HepG2 (cell line): ENCODE results near the gene ADCY10. TPM values are rescaled to one million over a fixed set of nuclear protein-coding genes. Genes with fewer than 3 reads are reported as not detected.

Source experiments
- ATAC-seq: fragments of 200-7000 bp; cut with Tn5 transposase; 3 replicates; pipeline ENCODE4 v1.9.1; 2020; ENCODE audit warnings: mild to moderate bottlenecking, moderate library complexity
- BruUV-seq: library from RNA; stranded (reverse); fragments of 400-500 nt; replicated peaks from 2 replicates; lab custom pipeline; 2021; lab: Mats Ljungman, UMichigan
- CTCF ChIA-PET: fragments of 300-600 bp; formaldehyde crosslinking; extraction: SDS; loops from one replicate; lab custom pipeline; 2021; ENCODE audit warnings: low total read pairs, inconsistent platforms, low intra/inter-chr PET ratio; lab: Yijun Ruan, JAX
- POLR2A ChIA-PET: fragments of 350-600 bp; sonication (Branson Sonifier 250); formaldehyde crosslinking; loops from one replicate; lab custom pipeline; 2020; ENCODE audit warnings: antibody characterized with exemption, inconsistent platforms; lab: Yijun Ruan, JAX
- DNase-seq: peaks from one replicate; pipeline ENCODE4 v3.0.0-alpha.2; 2015; ENCODE audit warnings: low spot score
- FAIRE-seq: peaks from 3 replicates; lab custom pipeline; 2011; peaks lifted over from hg19 to GRCh38; lab: Jason Lieb, UNC
- H2AFZ ChIP-seq: one replicate; pipeline ENCODE4 v1.6.1; 2011; ENCODE audit warnings: low read length, inconsistent platforms
- H3K27ac ChIP-seq: fragments of 300-600 bp; 3 replicates; pipeline ENCODE4 v1.8.0; 2011; ENCODE audit warnings: mixed run types, mild to moderate bottlenecking, mixed read lengths, low read length, inconsistent platforms; ENCODE audit not compliant: insufficient read depth; ENCODE audit errors: extremely low read length
- H3K27me3 ChIP-seq, 2 experiments: fragments of 200-600 bp in 1 of 2; 2 replicates in 1 of 2; 3 replicates in 1 of 2; pipeline versions ENCODE4 v1.6.0 to v1.8.0; 2011; ENCODE audit warnings: low read length in 2 of 2, mild to moderate bottlenecking in 2 of 2, moderate library complexity in 2 of 2, inconsistent platforms in 1 of 2; ENCODE audit not compliant: insufficient read depth in 2 of 2, control insufficient read depth in 1 of 2
- H3K36me3 ChIP-seq, 2 experiments: fragments of 200-600 bp in 1 of 2; replicated peaks in 1 of 2; 2 replicates in 1 of 2; 3 replicates in 1 of 2; pipeline versions ENCODE4 v1.5.1 to v1.8.0; 2011; ENCODE audit warnings: low read length in 2 of 2, inconsistent platforms in 1 of 2; ENCODE audit not compliant: insufficient read depth in 2 of 2, control insufficient read depth in 1 of 2
- H3K4me1 ChIP-seq: 2 replicates; pipeline ENCODE4 v1.5.1; 2012; ENCODE audit warnings: low read length, inconsistent platforms; ENCODE audit not compliant: insufficient read depth
- H3K4me2 ChIP-seq: 2 replicates; pipeline ENCODE4 v1.6.0; 2011; ENCODE audit warnings: low read depth, low read length, inconsistent platforms
- H3K4me3 ChIP-seq, 3 experiments: fragments of 200-600 bp in 1 of 3; sonication (generic), shearing (Covaris generic) in 1 of 3; replicated peaks in 1 of 3; 2 replicates each; pipeline ENCODE4 v1.5.1; 2011 to 2016; ENCODE audit warnings: low read length in 3 of 3, inconsistent platforms in 2 of 3, low read depth in 2 of 3, mild to moderate bottlenecking in 2 of 3, control low read depth in 1 of 3, mixed read lengths in 1 of 3; ENCODE audit not compliant: insufficient read depth in 1 of 3
- H3K79me2 ChIP-seq: one replicate; pipeline ENCODE4 v1.6.1; 2011; ENCODE audit warnings: low read length, inconsistent platforms; ENCODE audit not compliant: insufficient read depth
- H3K9ac ChIP-seq: 2 replicates; pipeline ENCODE4 v1.6.0; 2011; ENCODE audit warnings: mild to moderate bottlenecking, low read depth, low read length, inconsistent platforms; ENCODE audit not compliant: insufficient read depth
- H3K9me3 ChIP-seq: 2 replicates; pipeline ENCODE4 v1.5.1; 2012; ENCODE audit warnings: mild to moderate bottlenecking, low read length
- H4K20me1 ChIP-seq: 2 replicates; pipeline ENCODE4 v1.6.0; 2011; ENCODE audit warnings: inconsistent platforms, mild to moderate bottlenecking, low read length, moderate library complexity; ENCODE audit not compliant: insufficient read depth
- AHR ChIP-seq: IDR thresholded peaks from 2 replicates; pipeline ENCODE4 v1.6.1; 2018; ENCODE audit warnings: missing genetic modification reagents, missing compliant biosample characterization
- ATF7-NPFF ChIP-seq: sonication (generic); formaldehyde crosslinking; IDR thresholded peaks from 2 replicates; pipeline ENCODE4 v1.8.1; 2023; ENCODE audit warnings: mild to moderate bottlenecking, low read depth, missing genetic modification reagents, moderate library complexity
- BORCS8-MEF2B ChIP-seq: sonication (generic); formaldehyde crosslinking; IDR thresholded peaks from 2 replicates; pipeline ENCODE4 v1.8.0; 2022; ENCODE audit warnings: mild to moderate bottlenecking, missing genetic modification reagents
- CENPX ChIP-seq: sonication (generic); formaldehyde crosslinking; IDR thresholded peaks from 2 replicates; pipeline ENCODE4 v1.9.0; 2021; ENCODE audit warnings: mild to moderate bottlenecking, missing genetic modification reagents, moderate library complexity
- FOXJ3 ChIP-seq: sonication (generic); formaldehyde crosslinking; IDR thresholded peaks from 2 replicates; pipeline ENCODE4 v1.4.0; 2020; ENCODE audit warnings: missing genetic modification reagents, mild to moderate bottlenecking, borderline replicate concordance
- GTF3A ChIP-seq: sonication (generic); formaldehyde crosslinking; conservative IDR thresholded peaks from 2 replicates; pipeline ENCODE4 v1.4.0; 2020; ENCODE audit warnings: mild to moderate bottlenecking, missing genetic modification reagents
- HMG20B ChIP-seq: conservative IDR thresholded peaks from 2 replicates; pipeline ENCODE4 v1.6.1; 2016; ENCODE audit warnings: missing genetic modification reagents, missing compliant biosample characterization
- HOMEZ ChIP-seq: IDR thresholded peaks from 2 replicates; pipeline ENCODE4 v1.6.1; 2016; ENCODE audit warnings: low read depth
- ISL2 ChIP-seq: sonication (generic); formaldehyde crosslinking; IDR thresholded peaks from 2 replicates; pipeline ENCODE4 v1.5.0; 2020; ENCODE audit warnings: missing genetic modification reagents
- MATR3 ChIP-seq: sonication (generic); formaldehyde crosslinking; IDR thresholded peaks from 2 replicates; pipeline ENCODE4 v1.4.0; 2020; ENCODE audit warnings: missing genetic modification reagents
- PATZ1 ChIP-seq: sonication (generic); formaldehyde crosslinking; IDR thresholded peaks from 2 replicates; pipeline ENCODE4 v1.4.0; 2020; ENCODE audit warnings: missing genetic modification reagents
- PPARG ChIP-seq: conservative IDR thresholded peaks from 2 replicates; pipeline ENCODE4 v1.6.1; 2016; ENCODE audit warnings: missing biosample characterization, missing genetic modification reagents
- RARG ChIP-seq: sonication (generic); formaldehyde crosslinking; IDR thresholded peaks from 2 replicates; pipeline ENCODE4 v1.4.0; 2020; ENCODE audit warnings: low read depth, mild to moderate bottlenecking, missing genetic modification reagents
- RXRA ChIP-seq: sonication (generic); formaldehyde crosslinking; IDR thresholded peaks from 2 replicates; pipeline ENCODE4 v1.5.1; 2020; ENCODE audit warnings: missing genetic modification reagents
- SETDB1 ChIP-seq: sonication (generic); formaldehyde crosslinking; IDR thresholded peaks from 2 replicates; pipeline ENCODE4 v1.5.1; 2020; ENCODE audit warnings: missing genetic modification reagents, mild to moderate bottlenecking, borderline replicate concordance
- SNAI1 ChIP-seq: sonication (generic); formaldehyde crosslinking; IDR thresholded peaks from 2 replicates; pipeline ENCODE4 v1.5.0; 2020; ENCODE audit warnings: mild to moderate bottlenecking, missing genetic modification reagents, borderline replicate concordance
- SOX6 ChIP-seq, 2 experiments: fragments of 450-650 bp in 1 of 2; sonication (generic) in 1 of 2; formaldehyde crosslinking in 1 of 2; IDR thresholded peaks; 2 replicates each; pipeline versions ENCODE4 v1.4.0 to v1.6.1; 2017 to 2020; ENCODE audit warnings: antibody characterized with exemption in 1 of 2, mild to moderate bottlenecking in 1 of 2, missing genetic modification reagents in 1 of 2
- TRIM24 ChIP-seq: sonication (generic); formaldehyde crosslinking; IDR thresholded peaks from 2 replicates; pipeline ENCODE4 v1.8.0; 2022; ENCODE audit warnings: mild to moderate bottlenecking, missing genetic modification reagents
- ZC3H4 ChIP-seq: sonication (generic); formaldehyde crosslinking; IDR thresholded peaks from 2 replicates; pipeline ENCODE4 v1.4.0; 2020; ENCODE audit warnings: missing genetic modification reagents, borderline replicate concordance
- ZNF792 ChIP-seq: IDR thresholded peaks from 2 replicates; pipeline ENCODE4 v1.6.1; 2016
- WGBS: methylation state at CpG from one replicate; pipeline ENCODE4 v1.1.6; 2017; ENCODE audit warnings: low lambda C conversion rate; 5-methylcytosine and 5-hydroxymethylcytosine counted together
- in situ Hi-C: cut with HindIII; loops from 2 replicates; pipeline ENCODE4 v1.10.0; 2017; ENCODE audit warnings: low pct_unique_long_range_greater_than_20kb; ENCODE audit not compliant: extremely low pct_ligation_motif_present
- intact Hi-C: fragments of 100-400 bp; cut with micrococcal nuclease; formaldehyde crosslinking; loops from one replicate; pipeline ENCODE4 v1.10.0; 2022; ENCODE audit not compliant: unreplicated experiment
- polyA plus RNA-seq, 8 experiments: library from polyadenylated mRNA; depleted of rRNA in 3 of 8; stranded (reverse) in 7 of 8; unstranded in 1 of 8; fragments of >200 nt; fragmentation: Illumina TruSeq in 4 of 8; extraction: Trizol in 4 of 8; gene quantifications; 2 replicates each; pipeline versions ENCODE4 v1.2.1 to v1.2.3, GENCODE V29; 2011 to 2016; ENCODE audit warnings: low read depth in 4 of 8, missing spikeins in 1 of 8, mixed read lengths in 1 of 8; ENCODE audit not compliant: insufficient read depth in 1 of 8
- total RNA-seq, 5 experiments: library from RNA; depleted of rRNA; stranded (reverse); fragments of >200 nt; fragmentation: Illumina TruSeq; extraction: Trizol; gene quantifications; 2 replicates each; pipeline ENCODE4 v1.2.3, GENCODE V29; 2016; ENCODE audit warnings: low read depth in 1 of 5
- TF ChIP-seq, protein P1 (sequence below): sonication (generic); formaldehyde crosslinking; IDR thresholded peaks from 2 replicates; pipeline ENCODE4 v1.4.0; 2020; ENCODE audit warnings: missing genetic modification reagents

The ADCY10 gene
- total and polyA plus RNA-seq, 2 of the 13 experiments (the other 11 are each of a cell fraction or from before 2014, with no cell fraction given), result 0.02 to 0.03 TPM

GRCh38 chr1:167935216-167936067 lies 21.5 kb upstream of the ADCY10 start:
- FAIRE-seq (peak; percentile 34), DNase-seq (peak; percentile 63), ATAC-seq (peak; percentile 65)
- intact Hi-C loops, result loop anchor here (5.0 to 10.0 kb wide), 3 partner anchors 131 to 708 kb away; partner anchors contain the start of gene MPZL1
- H3K4me1 ChIP-seq, result peaks cover 45% of the 10 kb centered on the region
- peak overlapping the region; percentile 97 for H3K27ac ChIP-seq
- H4K20me1 ChIP-seq, result peaks cover 11% of the 10 kb centered on the region; the same call in 1 of the 2 replicates
- H3K4me3 ChIP-seq, result peak overlapping the region; percentile 82 to 96 (median 90)
- H3K9me3 ChIP-seq, result no peaks in the 10 kb centered on the region
- peak overlapping the region; percentile 90 for H3K4me2 ChIP-seq
- peaks cover 83% of the 10 kb centered on the region for H3K79me2 ChIP-seq
- TSS peak; percentile 61 for BruUV-seq
- H2AFZ ChIP-seq, result no peak overlapping the region
- under 1% methylated on average over 21 of the region's 45 CpGs for WGBS
- CTCF ChIA-PET, result no interaction called here
- peak overlapping the region; percentile 99 for H3K9ac ChIP-seq
- POLR2A ChIA-PET, result interaction anchor here (0.7 to 4.0 kb wide), 16 partner anchors 8 to 715 kb away, joined by 3 to 59 read pairs (median 6); partner anchors contain the start of genes ADCY10, CREG1, MPZL1 and POU2F1
- H3K36me3 ChIP-seq, result no peaks in the 10 kb centered on the region
- in situ Hi-C loops, result loop anchor here (10.0 kb wide), 1 partner anchor 221 kb away; no protein-coding TSS in a partner anchor
- peaks cover 0 to 5% of the 10 kb centered on the region in 2 experiments; a peak in 1 of 5 replicates for H3K27me3 ChIP-seq
- TF ChIP-seq HMG20B (CRISPR knock-in tag), result no peak
- peak; percentile 85; the same call in 1 of the 2 replicates for TF ChIP-seq SNAI1 (CRISPR knock-in tag)
- TF ChIP-seq ATF7-NPFF (CRISPR knock-in tag), result no peak
- TF ChIP-seq TRIM24 (CRISPR knock-in tag), result no peak
- no peak for TF ChIP-seq GTF3A (CRISPR knock-in tag)
- TF ChIP-seq ZNF792 (CRISPR knock-in tag), result no peak; the same call in 1 of the 2 replicates
- no peak for TF ChIP-seq AHR (CRISPR knock-in tag)
- TF ChIP-seq ISL2 (CRISPR knock-in tag), result peak; percentile 52
- TF ChIP-seq RXRA, result peak; percentile 52
- 0 out of 2 replicates have a peak, but pooled peaks have one; percentile 18 for TF ChIP-seq BORCS8-MEF2B
- no peak for TF ChIP-seq RARG (CRISPR knock-in tag)
- no peak for TF ChIP-seq ZC3H4 (CRISPR knock-in tag)
- TF ChIP-seq PATZ1 (CRISPR knock-in tag), result peak; percentile 97
- TF ChIP-seq CENPX, result no peak
- no peak for TF ChIP-seq SOX6 (IDR thresholded peaks at IDR 0.05)
- TF ChIP-seq SOX6 (CRISPR knock-in tag; IDR thresholded peaks at IDR 0.05), result no peak; the same call in 1 of the 2 replicates
- TF ChIP-seq PPARG (CRISPR knock-in tag), result peak; percentile 73
- no peak for TF ChIP-seq HOMEZ (CRISPR knock-in tag)
- TF ChIP-seq MATR3 (CRISPR knock-in tag), result no peak
- TF ChIP-seq FOXJ3 (CRISPR knock-in tag), result no peak
- TF ChIP-seq, protein P1, sequence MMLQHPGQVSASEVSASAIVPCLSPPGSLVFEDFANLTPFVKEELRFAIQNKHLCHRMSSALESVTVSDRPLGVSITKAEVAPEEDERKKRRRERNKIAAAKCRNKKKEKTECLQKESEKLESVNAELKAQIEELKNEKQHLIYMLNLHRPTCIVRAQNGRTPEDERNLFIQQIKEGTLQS (CRISPR knock-in tag), result no peak
- no peak for TF ChIP-seq SETDB1 (CRISPR knock-in tag)
